Loucy (cell line): ENCODE measurements around the gene PTPRN2.

ENCODE experiments used
- H2AFZ ChIP-seq: fragments of 200-600 bp; sonication (generic); 2 replicates; pipeline ENCODE4 v1.6.0; 2016; ENCODE audit warnings: antibody characterized with exemption, mild to moderate bottlenecking, low read length, moderate library complexity
- H3F3A ChIP-seq: fragments of 200-600 bp; 2 replicates; pipeline ENCODE4 v1.6.0; 2016; ENCODE audit warnings: antibody characterized with exemption, low read depth, mild to moderate bottlenecking
- H3K27me3 ChIP-seq: fragments of 200-600 bp; sonication (generic); 2 replicates; pipeline ENCODE4 v1.6.1; 2014; ENCODE audit warnings: low read length, mild to moderate bottlenecking; ENCODE audit not compliant: insufficient read depth, poor library complexity, severe bottlenecking
- H3K36me3 ChIP-seq: fragments of 200-600 bp; sonication (generic); 2 replicates; pipeline ENCODE4 v1.6.1; 2016; ENCODE audit warnings: low read length; ENCODE audit not compliant: insufficient read depth
- H3K4me1 ChIP-seq: fragments of 200-600 bp; sonication (generic); 2 replicates; pipeline ENCODE4 v1.5.1; 2014; ENCODE audit warnings: low read length, mild to moderate bottlenecking; ENCODE audit not compliant: insufficient read depth, poor library complexity, severe bottlenecking
- H3K4me2 ChIP-seq: fragments of 200-600 bp; sonication (generic); 2 replicates; pipeline ENCODE4 v1.6.0; 2014; ENCODE audit warnings: antibody characterized with exemption, low read length, low read depth, mild to moderate bottlenecking; ENCODE audit not compliant: poor library complexity, severe bottlenecking
- H3K4me3 ChIP-seq: fragments of 200-600 bp; sonication (generic); 2 replicates; pipeline ENCODE4 v1.5.1; 2014; ENCODE audit warnings: low read length, mild to moderate bottlenecking, mixed read lengths; ENCODE audit not compliant: poor library complexity, severe bottlenecking
- H3K79me2 ChIP-seq: fragments of 200-600 bp; sonication (generic); 2 replicates; pipeline ENCODE4 v1.6.1; 2014; ENCODE audit warnings: low read length; ENCODE audit not compliant: insufficient read depth
- H3K9ac ChIP-seq: fragments of 200-600 bp; sonication (generic); 2 replicates; pipeline ENCODE4 v1.6.0; 2014; ENCODE audit warnings: mild to moderate bottlenecking, low read depth, low read length, moderate library complexity; ENCODE audit not compliant: poor library complexity, severe bottlenecking
- H3K9me2 ChIP-seq: fragments of 200-600 bp; sonication (generic); replicated peaks from 2 replicates; pipeline ENCODE4 v1.6.1; 2016; ENCODE audit warnings: low read depth, low read length, mixed read lengths
- H3K9me3 ChIP-seq: fragments of 200-600 bp; sonication (generic); 2 replicates; pipeline ENCODE4 v1.6.1; 2014; ENCODE audit warnings: mild to moderate bottlenecking, antibody characterized with exemption, low read length, low read depth; ENCODE audit not compliant: insufficient read depth
- H4K20me1 ChIP-seq: fragments of 200-600 bp; sonication (generic); 2 replicates; pipeline ENCODE4 v1.6.0; 2014; ENCODE audit warnings: antibody characterized with exemption, low read length, mild to moderate bottlenecking; ENCODE audit not compliant: insufficient read depth, poor library complexity, severe bottlenecking
- CTCF ChIP-seq: fragments of 200-600 bp; sonication (generic); conservative IDR thresholded peaks from 2 replicates; pipeline ENCODE4 v1.5.1; 2014; ENCODE audit warnings: mild to moderate bottlenecking, antibody characterized with exemption, low read length
- EZH2phosphoT487 ChIP-seq: fragments of 200-600 bp; IDR thresholded peaks from 2 replicates; pipeline ENCODE4 v1.6.1; 2018; ENCODE audit warnings: antibody characterized with exemption, mild to moderate bottlenecking, moderate library complexity, borderline replicate concordance

PTPRN2 gene

GRCh38 chr7:158315326-158315725 is 272.3 kb downstream of the PTPRN2 start:
- H3K4me2 ChIP-seq = no peak overlapping the region
- no peaks in the 10 kb centered on the region for H3F3A ChIP-seq
- no peaks in the 10 kb centered on the region for H3K79me2 ChIP-seq
- no peak for TF ChIP-seq EZH2phosphoT487
- no peak for TF ChIP-seq CTCF
- H3K27me3 ChIP-seq = no peaks in the 10 kb centered on the region
- no peaks in the 10 kb centered on the region for H3K9me2 ChIP-seq
- no peak overlapping the region for H3K9ac ChIP-seq
- H3K36me3 ChIP-seq = no peaks in the 10 kb centered on the region
- peaks cover 33% of the 10 kb centered on the region; the same call in 1 of the 2 replicates for H3K9me3 ChIP-seq
- no peak overlapping the region for H3K4me3 ChIP-seq
- no peaks in the 10 kb centered on the region for H3K4me1 ChIP-seq
- H4K20me1 ChIP-seq = no peaks in the 10 kb centered on the region
- no peak overlapping the region for H2AFZ ChIP-seq

DNA sequence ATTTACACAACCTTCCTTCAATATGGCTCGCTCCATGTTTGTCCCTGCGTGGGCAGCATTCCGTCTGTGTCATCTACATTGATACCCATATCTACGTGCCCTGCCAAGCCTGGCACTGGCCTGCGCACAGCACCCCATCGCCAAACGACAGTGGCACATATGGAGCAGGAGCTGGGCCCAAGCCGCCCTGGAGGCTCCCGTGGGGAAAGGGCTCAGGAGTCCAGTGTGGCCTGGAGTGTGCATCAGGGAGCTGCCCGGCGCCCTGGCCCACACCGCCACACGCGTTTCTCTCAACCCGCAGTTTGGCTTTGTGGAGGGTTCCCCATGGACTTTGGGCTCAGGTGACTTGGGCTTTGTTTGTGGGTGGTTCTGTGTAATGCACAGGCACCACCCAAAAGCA is 273.2 kb downstream of the PTPRN2 start:
- peaks cover 39% of the 10 kb centered on the region; the same call in 1 of the 2 replicates for H3K9me3 ChIP-seq

DNA sequence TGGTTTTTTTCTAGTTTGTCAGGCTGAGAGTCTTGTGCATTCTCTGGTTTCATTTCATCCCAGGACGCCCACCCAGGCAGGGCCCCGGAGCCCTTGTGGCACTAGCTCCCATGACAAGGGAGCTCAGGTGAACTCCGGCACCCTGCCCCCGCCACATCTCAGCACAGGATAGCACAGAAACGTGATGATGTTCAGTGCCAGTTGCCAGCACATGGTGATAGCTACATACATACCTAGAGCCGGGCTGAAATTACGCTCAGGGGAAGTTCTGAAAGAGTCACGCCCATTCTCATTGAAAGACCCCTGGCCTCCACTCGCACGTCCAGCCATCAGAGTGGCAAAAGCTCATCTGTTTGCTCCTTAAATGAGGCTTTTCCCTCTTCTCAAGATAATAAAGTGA is 273.7 kb downstream of the PTPRN2 start:
- Histone ChIP-seq H3K4me3 (no peak overlapping the region), H4K20me1 (no peaks in the 10 kb centered on the region), H3K9ac (no peak overlapping the region), H3K27me3 (no peaks in the 10 kb centered on the region), H3K4me2 (no peak overlapping the region), H3K79me2 (no peaks in the 10 kb centered on the region), H3K4me1 (no peaks in the 10 kb centered on the region), H3K9me3 (peaks cover 41% of the 10 kb centered on the region; the same call in 1 of the 2 replicates), H2AFZ (no peak overlapping the region), H3K36me3 (no peaks in the 10 kb centered on the region), H3F3A (no peaks in the 10 kb centered on the region), H3K9me2 (no peaks in the 10 kb centered on the region)
- TF ChIP-seq EZH2phosphoT487 (no peak), CTCF (no peak)

More for the DNA sequence above, 273.2 kb downstream of the PTPRN2 start:
- Histone ChIP-seq H3K79me2 (no peaks in the 10 kb centered on the region), H4K20me1 (no peaks in the 10 kb centered on the region), H3F3A (no peaks in the 10 kb centered on the region), H2AFZ (no peak overlapping the region), H3K9ac (no peak overlapping the region), H3K4me3 (no peak overlapping the region), H3K4me2 (no peak overlapping the region), H3K36me3 (no peaks in the 10 kb centered on the region), H3K27me3 (no peaks in the 10 kb centered on the region), H3K9me2 (no peaks in the 10 kb centered on the region), H3K4me1 (no peaks in the 10 kb centered on the region)
- TF ChIP-seq EZH2phosphoT487 (no peak), CTCF (no peak)
